Smooth muscle cell (in vitro differentiated cells): Measurements from ENCODE around the gene TMEM272. TPM values are rescaled to one million over a fixed set of nuclear protein-coding genes. Genes with fewer than 3 reads are reported as not detected.

Experiments used
- DNase-seq: peaks from one replicate; lab custom pipeline; 2025; ENCODE audit not compliant: unreplicated experiment; lab: John Stamatoyannopoulos, UW
- H2AFZ ChIP-seq: fragments of 200-600 bp; sonication (generic); 2 replicates; pipeline ENCODE4 v1.6.0; 2016; ENCODE audit warnings: antibody characterized with exemption, low read depth, mild to moderate bottlenecking
- H3F3A ChIP-seq: fragments of 200-600 bp; sonication (generic); 2 replicates; pipeline ENCODE4 v1.6.0; 2017; ENCODE audit warnings: antibody characterized with exemption, low read depth
- H3K27ac ChIP-seq: fragments of 200-600 bp; sonication (generic); 2 replicates; pipeline ENCODE4 v1.5.1; 2016; ENCODE audit warnings: low read depth, mild to moderate bottlenecking
- H3K27me3 ChIP-seq: fragments of 200-600 bp; sonication (generic); 2 replicates; pipeline ENCODE4 v1.6.1; 2016; ENCODE audit warnings: low read depth, mild to moderate bottlenecking
- H3K36me3 ChIP-seq: fragments of 200-600 bp; sonication (generic); 2 replicates; pipeline ENCODE4 v1.5.1; 2016; ENCODE audit warnings: low read depth
- H3K4me1 ChIP-seq: fragments of 200-600 bp; sonication (generic); 2 replicates; pipeline ENCODE4 v1.5.1; 2016; ENCODE audit warnings: low read depth
- H3K4me2 ChIP-seq: fragments of 200-600 bp; sonication (generic); 2 replicates; pipeline ENCODE4 v1.6.0; 2016; ENCODE audit warnings: mild to moderate bottlenecking
- H3K4me3 ChIP-seq: fragments of 200-600 bp; sonication (generic); 2 replicates; pipeline ENCODE4 v1.5.1; 2016; ENCODE audit warnings: mild to moderate bottlenecking
- H3K79me2 ChIP-seq: fragments of 200-600 bp; sonication (generic); 2 replicates; pipeline ENCODE4 v1.6.0; 2016; ENCODE audit warnings: low read depth, mild to moderate bottlenecking
- H3K9ac ChIP-seq: fragments of 200-600 bp; sonication (generic); 2 replicates; pipeline ENCODE4 v1.6.0; 2016; ENCODE audit warnings: low read depth
- H3K9me3 ChIP-seq: fragments of 200-600 bp; sonication (generic); replicated peaks from 2 replicates; pipeline ENCODE4 v1.5.1; 2016; ENCODE audit warnings: low read depth
- H4K20me1 ChIP-seq: fragments of 200-600 bp; sonication (generic); 2 replicates; pipeline ENCODE4 v1.6.0; 2016; ENCODE audit warnings: low read depth
- WGBS: methylation state at CpG from one replicate; pipeline ENCODE4 v1.1.7; 2016; ENCODE audit warnings: low lambda C conversion rate; 5-methylcytosine and 5-hydroxymethylcytosine counted together
- polyA plus RNA-seq: library from polyadenylated mRNA; unstranded; fragments of >200 nt; fragmentation: Nextera tagmentation; extraction: Ambion mirVana; gene quantifications from 2 replicates; pipeline ENCODE4 v1.2.1, GENCODE V29; 2016
- total RNA-seq: library from RNA; depleted of rRNA; stranded (reverse); fragments of >200 nt; gene quantifications from 2 replicates; pipeline ENCODE4 v1.2.3, GENCODE V29; 2014
- TF ChIP-seq, protein P1 (sequence below): fragments of 200-600 bp; sonication (generic); IDR thresholded peaks from 2 replicates; pipeline ENCODE4 v1.5.1; 2017; ENCODE audit warnings: borderline replicate concordance, mild to moderate bottlenecking, antibody characterized with exemption; ENCODE audit not compliant: insufficient read depth, poor library complexity, severe bottlenecking

TMEM272 gene
- total and polyA plus RNA-seq, 2 experiments from 2014 or later, result 0.18 to 0.26 TPM

DNA sequence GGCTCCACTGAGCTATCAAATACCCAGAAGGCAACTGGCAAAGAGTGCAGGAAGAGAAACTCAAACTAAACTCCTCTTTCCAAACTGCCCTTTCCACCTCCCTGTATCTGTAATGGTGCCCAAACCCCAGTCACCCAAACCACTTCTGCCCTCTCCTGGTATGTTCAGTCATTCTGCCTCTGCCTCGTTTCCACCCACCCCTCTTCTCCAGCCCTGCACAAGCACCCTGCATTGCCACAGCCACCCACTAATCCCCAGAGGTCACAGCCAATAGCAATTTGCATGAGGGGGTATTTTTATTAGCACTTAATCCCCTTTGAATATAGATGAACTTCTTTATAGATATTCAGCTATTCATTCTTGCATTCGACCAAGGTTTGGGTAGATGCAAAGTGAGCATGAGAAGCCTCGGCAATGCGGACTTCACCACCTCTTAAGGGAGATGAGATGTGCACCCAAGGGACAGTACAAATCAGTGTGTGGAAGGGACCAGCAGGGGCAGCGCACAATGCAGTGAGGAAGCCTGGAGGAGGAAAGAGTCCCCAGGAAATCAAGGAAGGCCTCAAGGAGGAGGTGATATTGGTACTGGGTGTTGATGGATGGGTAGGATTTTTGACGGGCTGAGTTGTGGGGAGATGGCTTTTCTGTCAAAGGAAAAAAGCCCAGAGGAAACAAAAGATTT, 12.4 kb downstream of the TMEM272 start:
- Histone ChIP-seq H3K79me2 (no peaks in the 10 kb centered on the region), H3K9me3 (no peaks in the 10 kb centered on the region), H3K27ac (no peak overlapping the region), H3K4me2 (no peak overlapping the region), H2AFZ (no peak overlapping the region), H3K27me3 (no peaks in the 10 kb centered on the region), H3K4me1 (no peaks in the 10 kb centered on the region), H3K4me3 (no peak overlapping the region), H3K36me3 (no peaks in the 10 kb centered on the region), H3F3A (no peaks in the 10 kb centered on the region), H3K9ac (no peak overlapping the region), H4K20me1 (no peaks in the 10 kb centered on the region)
- WGBS, result 80% methylated on average over 6 of the region's 6 CpGs
- TF ChIP-seq, protein P1, sequence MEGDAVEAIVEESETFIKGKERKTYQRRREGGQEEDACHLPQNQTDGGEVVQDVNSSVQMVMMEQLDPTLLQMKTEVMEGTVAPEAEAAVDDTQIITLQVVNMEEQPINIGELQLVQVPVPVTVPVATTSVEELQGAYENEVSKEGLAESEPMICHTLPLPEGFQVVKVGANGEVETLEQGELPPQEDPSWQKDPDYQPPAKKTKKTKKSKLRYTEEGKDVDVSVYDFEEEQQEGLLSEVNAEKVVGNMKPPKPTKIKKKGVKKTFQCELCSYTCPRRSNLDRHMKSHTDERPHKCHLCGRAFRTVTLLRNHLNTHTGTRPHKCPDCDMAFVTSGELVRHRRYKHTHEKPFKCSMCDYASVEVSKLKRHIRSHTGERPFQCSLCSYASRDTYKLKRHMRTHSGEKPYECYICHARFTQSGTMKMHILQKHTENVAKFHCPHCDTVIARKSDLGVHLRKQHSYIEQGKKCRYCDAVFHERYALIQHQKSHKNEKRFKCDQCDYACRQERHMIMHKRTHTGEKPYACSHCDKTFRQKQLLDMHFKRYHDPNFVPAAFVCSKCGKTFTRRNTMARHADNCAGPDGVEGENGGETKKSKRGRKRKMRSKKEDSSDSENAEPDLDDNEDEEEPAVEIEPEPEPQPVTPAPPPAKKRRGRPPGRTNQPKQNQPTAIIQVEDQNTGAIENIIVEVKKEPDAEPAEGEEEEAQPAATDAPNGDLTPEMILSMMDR, result no peak
- no peak for DNase-seq

DNA sequence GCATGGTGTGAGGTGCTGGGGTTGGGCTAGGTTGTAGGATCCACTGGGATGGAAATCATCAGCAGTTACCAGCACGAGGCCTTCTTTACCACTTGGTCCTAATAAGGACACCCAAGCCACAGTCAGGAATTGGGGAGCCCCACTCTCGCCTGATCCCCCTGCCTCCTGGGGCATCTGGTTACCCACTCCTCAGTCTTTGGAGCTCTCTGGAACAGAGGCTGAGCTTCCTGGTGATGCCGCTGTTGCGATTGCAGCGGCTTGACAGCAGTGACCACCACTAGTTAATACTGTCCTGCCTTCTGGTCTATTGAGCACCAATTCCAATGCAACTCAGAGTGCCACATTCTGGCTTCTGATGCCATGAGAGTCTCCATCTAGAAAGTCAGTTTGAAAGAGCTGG, 13.5 kb downstream of the TMEM272 start:
- DNase-seq, result no peak
- no peaks in the 10 kb centered on the region for H4K20me1 ChIP-seq
- WGBS, result 94% methylated on average over 5 of the region's 5 CpGs
- H3K4me3 ChIP-seq, result no peak overlapping the region
- TF ChIP-seq, protein P1, result no peak
- H3K4me1 ChIP-seq, result no peaks in the 10 kb centered on the region
- H3K27ac ChIP-seq, result no peak overlapping the region
- no peaks in the 10 kb centered on the region for H3K9me3 ChIP-seq
- H3K79me2 ChIP-seq, result no peaks in the 10 kb centered on the region
- H2AFZ ChIP-seq, result no peak overlapping the region
- H3K4me2 ChIP-seq, result no peak overlapping the region
- H3K27me3 ChIP-seq, result no peaks in the 10 kb centered on the region
- H3K9ac ChIP-seq, result no peak overlapping the region
- H3F3A ChIP-seq, result no peaks in the 10 kb centered on the region
- no peaks in the 10 kb centered on the region for H3K36me3 ChIP-seq

DNA sequence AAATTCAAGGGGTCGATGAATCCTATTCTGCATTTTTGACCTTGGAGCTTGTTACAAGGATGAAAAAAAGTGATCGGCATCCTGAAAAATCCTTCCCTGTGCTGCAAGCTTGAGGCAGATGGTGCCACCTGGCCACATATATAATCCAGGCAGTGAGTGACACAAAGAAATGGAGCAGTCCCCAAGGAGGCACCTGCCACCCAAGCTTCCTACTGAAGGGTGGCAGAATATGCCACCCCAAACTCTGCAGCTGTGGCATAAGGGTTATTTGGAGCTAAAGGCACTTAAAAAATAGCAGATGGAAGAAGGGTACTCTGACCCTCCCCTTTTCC, 15.4 kb downstream of the TMEM272 start:
- H3K27me3 ChIP-seq, result no peaks in the 10 kb centered on the region

More for the DNA sequence above, 15.4 kb downstream of the TMEM272 start:
- H4K20me1 ChIP-seq, result no peaks in the 10 kb centered on the region
- H3K4me2 ChIP-seq, result no peak overlapping the region
- DNase-seq, result no peak
- H3K9ac ChIP-seq, result no peak overlapping the region
- TF ChIP-seq, protein P1, result no peak
- no peak overlapping the region for H3K4me3 ChIP-seq
- H3K79me2 ChIP-seq, result no peaks in the 10 kb centered on the region
- WGBS, result 97% methylated on average over 2 of the region's 2 CpGs
- no peak overlapping the region for H3K27ac ChIP-seq
- H2AFZ ChIP-seq, result no peak overlapping the region
- H3K36me3 ChIP-seq, result no peaks in the 10 kb centered on the region
- no peaks in the 10 kb centered on the region for H3F3A ChIP-seq
- H3K9me3 ChIP-seq, result no peaks in the 10 kb centered on the region
- H3K4me1 ChIP-seq, result no peaks in the 10 kb centered on the region
